ENCODE results near the gene USP53. TPM values are rescaled to one million over a fixed set of nuclear protein-coding genes. Genes with fewer than 3 reads are reported as not detected.
A peak's percentile ranks its signal among the peaks of the same experiment; 100 is the strongest.

The USP53 gene
- total and polyA plus RNA-seq, 2 of the 13 experiments (the other 11 are each of a cell fraction or from before 2014, with no cell fraction given): 5.3 to 8.1 TPM

DNA sequence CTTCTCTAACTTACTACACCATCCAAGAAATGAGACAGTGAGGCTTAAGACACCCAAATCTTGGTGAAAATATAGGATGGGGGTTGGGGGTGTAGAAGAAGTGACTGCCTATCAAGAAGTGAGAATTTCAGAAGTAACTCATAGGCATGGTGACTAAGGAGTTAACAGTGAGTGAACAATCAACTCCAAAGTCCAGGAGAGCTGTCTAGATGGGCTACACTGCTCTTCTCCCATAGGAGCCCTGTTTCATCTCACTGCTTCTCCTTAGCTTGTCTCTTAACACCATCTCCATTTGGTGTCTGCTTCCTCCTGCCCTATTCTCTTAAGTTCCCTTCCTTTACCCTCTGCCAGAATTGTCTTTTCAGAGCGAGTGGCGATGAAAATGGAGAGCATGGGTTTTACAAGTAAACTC is 86.8 kb downstream of the USP53 start (continued):
- TF ChIP-seq, protein P1, sequence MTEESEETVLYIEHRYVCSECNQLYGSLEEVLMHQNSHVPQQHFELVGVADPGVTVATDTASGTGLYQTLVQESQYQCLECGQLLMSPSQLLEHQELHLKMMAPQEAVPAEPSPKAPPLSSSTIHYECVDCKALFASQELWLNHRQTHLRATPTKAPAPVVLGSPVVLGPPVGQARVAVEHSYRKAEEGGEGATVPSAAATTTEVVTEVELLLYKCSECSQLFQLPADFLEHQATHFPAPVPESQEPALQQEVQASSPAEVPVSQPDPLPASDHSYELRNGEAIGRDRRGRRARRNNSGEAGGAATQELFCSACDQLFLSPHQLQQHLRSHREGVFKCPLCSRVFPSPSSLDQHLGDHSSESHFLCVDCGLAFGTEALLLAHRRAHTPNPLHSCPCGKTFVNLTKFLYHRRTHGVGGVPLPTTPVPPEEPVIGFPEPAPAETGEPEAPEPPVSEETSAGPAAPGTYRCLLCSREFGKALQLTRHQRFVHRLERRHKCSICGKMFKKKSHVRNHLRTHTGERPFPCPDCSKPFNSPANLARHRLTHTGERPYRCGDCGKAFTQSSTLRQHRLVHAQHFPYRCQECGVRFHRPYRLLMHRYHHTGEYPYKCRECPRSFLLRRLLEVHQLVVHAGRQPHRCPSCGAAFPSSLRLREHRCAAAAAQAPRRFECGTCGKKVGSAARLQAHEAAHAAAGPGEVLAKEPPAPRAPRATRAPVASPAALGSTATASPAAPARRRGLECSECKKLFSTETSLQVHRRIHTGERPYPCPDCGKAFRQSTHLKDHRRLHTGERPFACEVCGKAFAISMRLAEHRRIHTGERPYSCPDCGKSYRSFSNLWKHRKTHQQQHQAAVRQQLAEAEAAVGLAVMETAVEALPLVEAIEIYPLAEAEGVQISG (CRISPR knock-in tag; IDR thresholded peaks at IDR 0.05): no peak
- TF ChIP-seq NFYB (CRISPR knock-in tag; IDR thresholded peaks at IDR 0.05): no peak
- no peak for TF ChIP-seq ZNF672 (CRISPR knock-in tag; IDR thresholded peaks at IDR 0.05)
- TF ChIP-seq TAF1 (CRISPR knock-in tag; IDR thresholded peaks at IDR 0.05): peak; percentile 50; the same call in 1 of the 2 replicates
- TF ChIP-seq EP300 (IDR thresholded peaks at IDR 0.05; ENCODE audit: low read depth in 2 of 2, low read length in 2 of 2): no peak
- TF ChIP-seq EP300 (CRISPR knock-in tag; IDR thresholded peaks at IDR 0.05; ENCODE audit: borderline replicate concordance): no peak
- TF ChIP-seq YEATS4 (CRISPR knock-in tag; IDR thresholded peaks at IDR 0.05; ENCODE audit: borderline replicate concordance): no peak
- TF ChIP-seq RNF2 (conservative IDR thresholded peaks at IDR 0.05; ENCODE audit: low read depth): no peak
- TF ChIP-seq PRPF4 (IDR thresholded peaks at IDR 0.05; ENCODE audit: low read depth, low read length, poor library complexity, severe bottlenecking): no peak
- no peak for TF ChIP-seq SNAI1 (CRISPR knock-in tag; IDR thresholded peaks at IDR 0.05; ENCODE audit: borderline replicate concordance)
- no peak for TF ChIP-seq MAFF (IDR thresholded peaks at IDR 0.05; ENCODE audit: low read depth, low read length)
- TF ChIP-seq NR2F6 (IDR thresholded peaks at IDR 0.05): no peak
- no peak for TF ChIP-seq NR2F6 (CRISPR knock-in tag; IDR thresholded peaks at IDR 0.05)
- 0 out of 2 replicates have a peak, but pooled peaks have one; percentile 37 for TF ChIP-seq PRMT3 (CRISPR knock-in tag; IDR thresholded peaks at IDR 0.05; ENCODE audit: borderline replicate concordance, low read depth)
- TF ChIP-seq KLF13 (CRISPR knock-in tag; IDR thresholded peaks at IDR 0.05): no peak
- TF ChIP-seq ZFP36 (IDR thresholded peaks at IDR 0.05; ENCODE audit: borderline replicate concordance, low read depth, low read length, partially characterized antibody): no peak
- peak; percentile 74; the same call in 1 of the 2 replicates for TF ChIP-seq SAFB2 (CRISPR knock-in tag; IDR thresholded peaks at IDR 0.05; ENCODE audit: borderline replicate concordance, low read depth)
- no peak for TF ChIP-seq SRSF9 (IDR thresholded peaks at IDR 0.05; ENCODE audit: borderline replicate concordance, insufficient read depth, low read depth, low read length, poor library complexity, severe bottlenecking)
- no peak for TF ChIP-seq HNRNPH1 (optimal IDR thresholded peaks at IDR 0.05; ENCODE audit: low read depth, low read length)
- TF ChIP-seq POLR2A (IDR thresholded peaks at IDR 0.05; ENCODE audit: insufficient read depth in 1 of 2, low read depth in 2 of 2, low read length in 2 of 2): peak; percentile 66 to 69
- no peak for TF ChIP-seq ZNF253 (CRISPR knock-in tag; IDR thresholded peaks at IDR 0.05; ENCODE audit: borderline replicate concordance)
- TF ChIP-seq YY1 (IDR thresholded peaks at IDR 0.05; ENCODE audit: insufficient read depth, insufficient replicate concordance, low read depth, low read length): no peak
- peak; percentile 57; the same call in 1 of the 2 replicates for TF ChIP-seq SAP130 (CRISPR knock-in tag; IDR thresholded peaks at IDR 0.05; ENCODE audit: low read depth)
- TF ChIP-seq ZNF136 (CRISPR knock-in tag; IDR thresholded peaks at IDR 0.05; ENCODE audit: low read depth): no peak
- no peak for TF ChIP-seq CHD2 (IDR thresholded peaks at IDR 0.05; ENCODE audit: low read depth, low read length)
- TF ChIP-seq ZSCAN9 (CRISPR knock-in tag; IDR thresholded peaks at IDR 0.05; ENCODE audit: borderline replicate concordance): no peak
- TF ChIP-seq NFE2L2 (IDR thresholded peaks at IDR 0.05; ENCODE audit: low read length): no peak
- TF ChIP-seq, protein P2, sequence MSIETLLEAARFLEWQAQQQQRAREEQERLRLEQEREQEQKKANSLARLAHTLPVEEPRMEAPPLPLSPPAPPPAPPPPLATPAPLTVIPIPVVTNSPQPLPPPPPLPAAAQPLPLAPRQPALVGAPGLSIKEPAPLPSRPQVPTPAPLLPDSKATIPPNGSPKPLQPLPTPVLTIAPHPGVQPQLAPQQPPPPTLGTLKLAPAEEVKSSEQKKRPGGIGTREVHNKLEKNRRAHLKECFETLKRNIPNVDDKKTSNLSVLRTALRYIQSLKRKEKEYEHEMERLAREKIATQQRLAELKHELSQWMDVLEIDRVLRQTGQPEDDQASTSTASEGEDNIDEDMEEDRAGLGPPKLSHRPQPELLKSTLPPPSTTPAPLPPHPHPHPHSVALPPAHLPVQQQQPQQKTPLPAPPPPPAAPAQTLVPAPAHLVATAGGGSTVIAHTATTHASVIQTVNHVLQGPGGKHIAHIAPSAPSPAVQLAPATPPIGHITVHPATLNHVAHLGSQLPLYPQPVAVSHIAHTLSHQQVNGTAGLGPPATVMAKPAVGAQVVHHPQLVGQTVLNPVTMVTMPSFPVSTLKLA (IDR thresholded peaks at IDR 0.05): no peak
- no peak for TF ChIP-seq GABPA (IDR thresholded peaks at IDR 0.05; ENCODE audit: low read depth, low read length)
- peak; percentile 18; the same call in 1 of the 2 replicates for TF ChIP-seq GABPA (CRISPR knock-in tag; IDR thresholded peaks at IDR 0.05; ENCODE audit: low read depth)
- TF ChIP-seq ZNF773 (CRISPR knock-in tag; IDR thresholded peaks at IDR 0.05; ENCODE audit: borderline replicate concordance): no peak
